Progenitor cell of endocrine pancreas (in vitro differentiated cells): Measurements from ENCODE around the gene FNDC3B. TPM values are rescaled to one million over a fixed set of nuclear protein-coding genes. Genes with fewer than 3 reads are reported as not detected.
"Not testable (repeated sequence)": the region's sequence is repeated elsewhere in the genome, so short reads cannot be mapped to it uniquely, and the experiment has no call there.

Source experiments
- DNase-seq: peaks from one replicate; pipeline ENCODE4 v3.0.0; 2021; ENCODE audit warnings: low spot score; ENCODE audit not compliant: unreplicated experiment
- H3K27ac Mint-ChIP-seq: 2 replicates; pipeline ENCODE4 v1.8.0; 2021; ENCODE audit warnings: mild to moderate bottlenecking, moderate library complexity, mixed read lengths
- H3K27me3 Mint-ChIP-seq: 2 replicates; pipeline ENCODE4 v1.8.0; 2021; ENCODE audit warnings: mixed read lengths
- H3K36me3 Mint-ChIP-seq: 2 replicates; pipeline ENCODE4 v1.8.0; 2022; ENCODE audit warnings: mixed read lengths; ENCODE audit not compliant: insufficient read depth
- H3K4me1 Mint-ChIP-seq: 2 replicates; pipeline ENCODE4 v1.8.0; 2021; ENCODE audit warnings: low read depth, mixed read lengths
- H3K4me3 Mint-ChIP-seq: 2 replicates; pipeline ENCODE4 v1.8.0; 2021; ENCODE audit warnings: low read depth, mild to moderate bottlenecking, moderate library complexity, mixed read lengths
- H3K9me3 Mint-ChIP-seq: 2 replicates; pipeline ENCODE4 v1.8.0; 2021; ENCODE audit warnings: low read depth, mixed read lengths
- total RNA-seq: library from RNA; stranded (reverse); gene quantifications from 2 replicates; pipeline ENCODE4 v1.2.1, GENCODE V29; 2021
- TF ChIP-seq, protein P1 (sequence below): fragments of 200-600 bp; sonication (generic); IDR thresholded peaks from one replicate; pipeline ENCODE4 v1.5.0; 2021; ENCODE audit warnings: antibody characterized with exemption, mild to moderate bottlenecking; ENCODE audit not compliant: unreplicated experiment

FNDC3B gene
- total RNA-seq, 1 donor from 2014 or later, result 158 TPM

DNA sequence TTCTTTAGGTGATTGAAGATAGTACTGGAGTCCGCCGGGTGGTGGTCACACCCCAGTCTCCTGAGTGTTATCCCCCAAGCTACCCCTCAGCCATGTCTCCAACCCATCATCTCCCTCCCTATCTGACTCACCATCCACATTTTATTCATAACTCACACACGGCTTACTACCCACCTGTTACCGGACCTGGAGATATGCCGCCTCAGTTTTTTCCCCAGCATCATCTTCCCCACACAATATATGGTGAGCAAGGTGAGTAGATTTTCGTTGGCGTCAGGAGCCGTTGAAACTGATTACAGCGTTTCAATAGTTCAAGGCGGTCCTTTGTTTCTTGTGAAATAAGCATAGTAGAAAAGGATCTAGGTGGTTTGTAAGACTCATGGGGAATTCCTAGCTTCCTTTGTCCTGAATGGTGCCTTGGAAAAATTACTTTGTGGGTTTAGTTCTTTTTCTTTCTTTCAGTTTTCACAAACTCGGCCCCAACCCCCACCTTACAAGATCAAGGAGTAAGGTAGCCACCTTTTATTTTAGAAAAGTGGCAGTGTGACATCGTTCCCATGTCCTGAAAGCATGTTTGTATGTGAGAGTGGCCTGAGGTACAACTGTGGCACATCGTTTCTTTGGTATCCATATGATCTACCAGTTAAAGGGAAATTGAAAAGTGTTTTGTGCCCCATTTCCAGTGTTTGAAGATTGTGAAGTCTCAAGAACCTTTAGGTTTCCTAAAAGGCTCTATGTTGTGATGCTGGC is 208.3 kb downstream of the FNDC3B start:
- no peaks in the 10 kb centered on the region for H3K27me3 Mint-ChIP-seq
- peaks cover 31% of the 10 kb centered on the region for H3K36me3 Mint-ChIP-seq
- TF ChIP-seq, protein P1, sequence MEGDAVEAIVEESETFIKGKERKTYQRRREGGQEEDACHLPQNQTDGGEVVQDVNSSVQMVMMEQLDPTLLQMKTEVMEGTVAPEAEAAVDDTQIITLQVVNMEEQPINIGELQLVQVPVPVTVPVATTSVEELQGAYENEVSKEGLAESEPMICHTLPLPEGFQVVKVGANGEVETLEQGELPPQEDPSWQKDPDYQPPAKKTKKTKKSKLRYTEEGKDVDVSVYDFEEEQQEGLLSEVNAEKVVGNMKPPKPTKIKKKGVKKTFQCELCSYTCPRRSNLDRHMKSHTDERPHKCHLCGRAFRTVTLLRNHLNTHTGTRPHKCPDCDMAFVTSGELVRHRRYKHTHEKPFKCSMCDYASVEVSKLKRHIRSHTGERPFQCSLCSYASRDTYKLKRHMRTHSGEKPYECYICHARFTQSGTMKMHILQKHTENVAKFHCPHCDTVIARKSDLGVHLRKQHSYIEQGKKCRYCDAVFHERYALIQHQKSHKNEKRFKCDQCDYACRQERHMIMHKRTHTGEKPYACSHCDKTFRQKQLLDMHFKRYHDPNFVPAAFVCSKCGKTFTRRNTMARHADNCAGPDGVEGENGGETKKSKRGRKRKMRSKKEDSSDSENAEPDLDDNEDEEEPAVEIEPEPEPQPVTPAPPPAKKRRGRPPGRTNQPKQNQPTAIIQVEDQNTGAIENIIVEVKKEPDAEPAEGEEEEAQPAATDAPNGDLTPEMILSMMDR, result no peak
- no peak for DNase-seq
- peaks cover 6% of the 10 kb centered on the region for H3K9me3 Mint-ChIP-seq
- peak overlapping the region; percentile 17 for H3K27ac Mint-ChIP-seq
- peaks cover 9% of the 10 kb centered on the region for H3K4me1 Mint-ChIP-seq
- H3K4me3 Mint-ChIP-seq, result no peak overlapping the region

DNA sequence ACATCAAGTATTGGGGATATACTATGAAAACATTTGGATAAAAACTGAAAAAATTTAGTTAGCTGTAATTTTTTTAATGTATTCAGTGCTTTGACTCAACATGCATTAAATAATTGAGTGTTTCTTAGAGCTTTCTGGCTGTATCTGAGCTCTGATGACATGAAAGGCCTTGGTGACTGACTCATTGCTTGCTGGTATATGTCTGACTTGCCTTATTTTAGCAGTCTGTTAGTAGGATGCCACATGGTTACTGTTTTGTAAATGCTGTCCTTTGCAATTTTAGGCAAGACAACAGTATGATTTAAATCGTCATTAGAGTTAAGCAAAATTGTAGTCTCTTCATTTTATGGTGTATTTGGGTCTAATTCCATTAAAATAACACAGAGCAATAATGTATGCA is 209.7 kb downstream of the FNDC3B start:
- H3K4me1 Mint-ChIP-seq, result peaks cover 9% of the 10 kb centered on the region
- TF ChIP-seq, protein P1, result no peak

DNA sequence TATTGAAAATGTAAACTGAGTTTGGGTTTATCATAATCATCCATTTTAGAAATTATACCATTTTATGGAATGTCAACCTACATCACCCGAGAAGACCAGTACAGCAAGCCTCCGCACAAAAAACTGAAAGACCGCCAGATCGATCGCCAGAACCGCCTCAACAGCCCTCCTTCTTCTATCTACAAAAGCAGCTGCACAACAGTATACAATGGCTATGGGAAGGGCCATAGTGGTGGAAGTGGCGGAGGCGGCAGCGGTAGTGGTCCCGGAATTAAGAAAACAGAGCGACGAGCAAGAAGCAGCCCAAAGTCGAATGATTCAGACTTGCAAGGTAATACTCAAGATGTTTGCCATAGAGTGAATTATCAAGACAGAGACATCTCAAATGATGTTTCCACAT is 211.8 kb downstream of the FNDC3B start:
- Mint-ChIP-seq H3K36me3 (peaks cover 28% of the 10 kb centered on the region), H3K4me3 (no peak overlapping the region), H3K4me1 (peaks cover 8% of the 10 kb centered on the region), H3K27me3 (no peaks in the 10 kb centered on the region), H3K9me3 (no peaks in the 10 kb centered on the region), H3K27ac (no peak overlapping the region)
- TF ChIP-seq, protein P1, result no peak
- no peak for DNase-seq

More for the DNA sequence above, 209.7 kb downstream of the FNDC3B start:
- Mint-ChIP-seq H3K27ac (no peak overlapping the region), H3K27me3 (no peaks in the 10 kb centered on the region), H3K9me3 (no peaks in the 10 kb centered on the region), H3K36me3 (peaks cover 20% of the 10 kb centered on the region), H3K4me3 (no peak overlapping the region)
- DNase-seq, result no peak

DNA sequence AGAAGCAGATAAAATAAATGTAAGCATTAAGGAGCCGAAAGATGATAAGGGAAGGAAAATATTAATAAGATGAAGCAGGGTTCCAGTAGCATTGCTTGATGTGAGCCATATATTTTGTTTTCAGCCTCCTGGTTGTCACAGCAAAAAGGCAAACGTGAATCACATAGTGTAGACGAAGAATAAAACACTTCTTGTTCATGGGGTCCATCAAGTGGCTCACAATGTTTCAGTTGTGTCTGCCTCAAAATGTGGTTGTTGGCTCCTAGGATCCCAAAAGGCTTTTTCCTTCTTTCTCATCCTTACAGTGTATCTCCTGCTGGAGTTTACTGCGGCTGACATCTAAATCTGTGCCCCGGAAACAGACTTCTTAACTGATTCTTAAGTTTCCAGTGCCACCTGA is 213.8 kb downstream of the FNDC3B start:
- Mint-ChIP-seq H3K27ac (no peak overlapping the region), H3K4me3 (no peak overlapping the region), H3K27me3 (no peaks in the 10 kb centered on the region)

DNA sequence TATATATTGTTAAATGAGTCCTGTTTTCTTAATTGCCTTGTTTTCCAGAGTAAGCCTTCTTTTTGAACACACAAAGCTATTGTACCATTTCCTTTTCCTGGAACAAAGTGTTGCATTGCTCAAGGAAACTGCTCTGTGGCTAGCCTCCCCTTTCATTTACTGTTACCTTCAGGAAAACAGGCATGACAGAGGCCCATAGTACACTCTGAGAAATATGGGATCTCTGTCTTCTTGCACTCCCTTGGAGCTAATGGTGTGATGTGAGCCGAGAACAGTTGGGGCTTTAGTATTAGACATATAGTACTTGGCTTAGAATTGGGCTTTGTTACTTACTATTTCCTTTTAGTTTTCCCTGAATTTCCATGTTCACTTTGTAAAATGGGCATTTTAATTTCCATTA is 215.2 kb downstream of the FNDC3B start:
- Mint-ChIP-seq H3K9me3 (no peaks in the 10 kb centered on the region), H3K27me3 (no peaks in the 10 kb centered on the region), H3K36me3 (peaks cover 27% of the 10 kb centered on the region), H3K4me3 (no peak overlapping the region), H3K27ac (no peak overlapping the region), H3K4me1 (peaks cover 16% of the 10 kb centered on the region)
- TF ChIP-seq, protein P1, result no peak
- DNase-seq, result no peak

More for the DNA sequence above, 213.8 kb downstream of the FNDC3B start:
- Mint-ChIP-seq H3K36me3 (peaks cover 26% of the 10 kb centered on the region), H3K9me3 (no peaks in the 10 kb centered on the region), H3K4me1 (peaks cover 12% of the 10 kb centered on the region)
- TF ChIP-seq, protein P1, result no peak
- no peak for DNase-seq

DNA sequence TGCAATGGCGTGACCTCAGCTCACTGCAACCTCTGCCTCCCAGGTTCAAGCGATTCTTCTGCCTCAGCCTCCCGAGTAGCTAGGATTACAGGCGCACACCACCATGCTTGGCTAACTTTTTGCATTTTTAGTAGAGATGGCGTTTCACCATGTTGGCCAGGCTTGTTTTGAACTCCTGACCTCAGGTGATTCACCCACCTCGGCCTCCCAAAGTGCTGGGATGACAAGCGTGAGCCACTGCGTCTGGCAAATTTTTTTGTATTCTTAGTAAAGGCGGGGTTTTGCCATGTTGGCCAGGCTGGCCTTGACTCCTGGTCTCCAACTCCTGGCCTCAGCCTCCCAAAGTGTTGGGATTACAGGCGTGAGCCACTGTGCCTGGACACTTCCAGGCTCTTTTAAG is 215.9 kb downstream of the FNDC3B start:
- H3K36me3 Mint-ChIP-seq, result peaks cover 33% of the 10 kb centered on the region
- H3K4me1 Mint-ChIP-seq, result peaks cover 17% of the 10 kb centered on the region
- H3K27me3 Mint-ChIP-seq, H3K9me3 Mint-ChIP-seq, H3K27ac Mint-ChIP-seq, DNase-seq, H3K4me3 Mint-ChIP-seq: not testable (repeated sequence)
